Measurements from ENCODE around the gene EDN2.

Gene EDN2

DNA sequence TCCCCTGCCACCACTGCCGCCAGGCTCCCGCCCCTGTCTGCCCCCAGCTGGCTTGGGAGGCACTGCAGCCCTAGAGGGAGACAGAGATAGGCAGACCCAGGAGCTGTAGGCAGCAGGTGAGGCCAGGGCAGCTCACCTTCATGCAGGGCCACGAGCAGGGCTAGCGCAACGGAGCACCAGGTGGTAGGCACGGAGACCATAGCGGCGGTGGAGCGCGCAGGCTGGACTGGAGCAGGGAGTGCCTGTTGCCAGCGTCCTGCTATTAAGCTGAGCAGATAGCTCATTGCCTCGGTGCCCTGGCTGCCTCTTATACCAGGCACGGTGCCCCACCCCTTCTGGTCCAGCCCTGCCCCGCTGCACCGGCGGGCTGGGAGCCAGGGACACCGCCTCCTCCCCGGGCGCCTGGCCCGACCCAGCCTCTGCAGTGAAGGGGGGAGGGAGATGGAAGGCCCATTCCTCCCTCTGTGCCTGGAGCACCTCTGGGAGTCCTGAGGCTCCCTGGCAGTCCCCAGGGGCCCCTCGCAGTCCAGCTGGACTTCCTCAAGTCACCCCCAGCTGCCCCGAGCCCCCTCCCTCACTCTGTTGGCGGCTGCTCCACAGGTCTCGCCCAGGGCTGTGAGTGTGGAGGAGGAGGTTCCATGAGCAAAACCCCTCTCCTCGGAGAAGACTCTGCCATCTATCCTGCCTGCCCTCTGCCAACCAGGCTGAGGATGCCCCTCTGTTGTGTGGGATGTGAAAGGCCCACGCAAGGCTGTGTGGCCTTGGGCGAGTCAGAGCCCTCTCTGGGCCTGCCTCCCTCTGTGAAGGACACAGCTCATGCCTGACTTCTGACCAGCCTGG is at the start of gene EDN2:
TSS of gene EDN2 (minus strand) at position 282 of the 840 bp plus-strand sequence. CDS start at position 200, 82 bp downstream.
- no peak for DNase-seq (ENCODE audit: low spot score)

DNA sequence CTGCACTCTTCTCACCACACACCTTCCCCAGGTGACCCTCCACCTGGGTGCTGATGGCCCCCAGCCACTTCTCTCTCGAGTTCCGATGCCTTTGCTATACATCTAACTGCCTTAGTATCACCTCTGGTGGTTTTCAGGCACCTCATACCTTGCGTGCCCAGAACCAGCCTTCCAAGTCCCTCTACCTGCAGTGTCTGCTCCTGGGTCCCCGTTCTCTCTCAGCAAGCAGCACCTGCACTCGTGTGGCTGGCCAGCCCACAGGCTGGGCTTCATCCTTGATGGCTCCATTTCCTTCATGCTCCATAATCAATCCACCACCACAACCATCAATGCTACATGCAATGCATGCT is 49.2 kb upstream of the EDN2 start:
- no peak for DNase-seq (ENCODE audit: low spot score)

DNA sequence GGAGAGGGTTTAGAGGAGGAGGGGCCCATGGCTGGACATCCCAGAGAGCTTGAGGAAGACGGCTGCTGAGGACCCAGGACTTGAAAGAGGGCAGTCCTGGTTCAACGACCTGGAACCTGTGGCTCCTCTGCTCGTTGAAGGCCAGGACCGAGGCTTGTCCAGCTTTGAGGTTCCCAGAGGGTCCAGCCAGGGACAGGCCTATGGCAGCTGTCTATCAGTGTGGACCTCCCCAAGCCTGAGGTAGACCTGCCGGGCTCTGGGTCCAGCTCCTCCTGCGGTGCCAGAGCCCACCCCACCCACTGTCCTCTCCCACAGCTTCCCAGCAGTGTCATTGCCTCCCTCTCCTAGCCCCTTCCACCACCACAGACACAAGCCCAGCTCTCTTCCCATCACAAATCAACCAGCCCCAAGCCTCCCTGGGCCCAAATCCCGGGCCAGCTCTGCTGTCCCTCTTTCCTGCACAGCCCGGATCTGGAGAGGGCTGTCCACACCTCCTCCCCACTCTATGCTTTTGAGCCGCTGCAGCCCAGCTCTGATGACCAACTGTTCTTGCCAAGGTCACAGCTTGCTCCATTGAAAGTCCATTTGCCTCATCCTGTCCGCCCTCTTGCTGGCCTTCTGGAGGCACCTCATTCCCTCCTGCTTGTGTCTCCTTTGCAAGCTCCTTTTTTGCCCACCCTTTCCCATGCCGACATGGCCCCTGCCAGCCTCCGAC is 48.7 kb upstream of the EDN2 start:
- no peak for DNase-seq (ENCODE audit: low spot score)

DNA sequence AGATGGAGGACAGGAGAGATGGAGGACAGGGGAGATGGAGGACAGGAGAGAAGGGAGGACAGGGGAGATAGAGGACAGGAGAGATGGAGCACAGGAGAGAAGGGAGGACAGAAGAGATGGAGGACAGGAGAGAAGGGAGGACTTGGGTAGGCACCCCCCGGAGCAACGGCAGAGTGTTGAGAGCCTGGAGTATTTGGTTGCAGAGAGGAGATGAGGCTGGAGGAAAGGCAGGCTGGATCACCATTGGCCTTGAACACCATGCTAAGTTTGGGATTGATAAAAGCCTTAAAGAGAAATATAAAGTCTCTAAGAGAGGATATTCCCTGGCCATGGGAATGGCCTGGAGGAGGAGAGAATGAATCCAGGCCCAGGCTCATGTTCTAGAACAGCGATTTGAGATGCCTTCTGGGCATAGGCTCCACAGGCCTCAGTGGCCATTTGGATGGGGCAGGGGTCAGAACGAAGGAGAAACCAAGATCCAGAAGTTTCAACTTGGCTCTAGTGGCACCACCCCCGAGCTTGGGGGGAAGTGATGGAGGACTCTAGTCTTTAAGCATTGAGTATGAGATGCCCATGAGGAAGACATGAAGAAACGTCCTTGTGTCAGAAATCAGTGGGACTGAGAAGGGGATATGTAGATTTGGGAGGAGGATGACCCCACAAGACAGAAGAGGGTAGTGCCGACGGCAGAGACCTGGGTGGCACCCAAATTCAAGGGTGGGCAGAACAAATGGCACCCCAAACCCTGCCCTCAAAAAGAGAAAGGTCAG is 47.9 kb upstream of the EDN2 start:
- DNase-seq (ENCODE audit: low spot score), result no peak

DNA sequence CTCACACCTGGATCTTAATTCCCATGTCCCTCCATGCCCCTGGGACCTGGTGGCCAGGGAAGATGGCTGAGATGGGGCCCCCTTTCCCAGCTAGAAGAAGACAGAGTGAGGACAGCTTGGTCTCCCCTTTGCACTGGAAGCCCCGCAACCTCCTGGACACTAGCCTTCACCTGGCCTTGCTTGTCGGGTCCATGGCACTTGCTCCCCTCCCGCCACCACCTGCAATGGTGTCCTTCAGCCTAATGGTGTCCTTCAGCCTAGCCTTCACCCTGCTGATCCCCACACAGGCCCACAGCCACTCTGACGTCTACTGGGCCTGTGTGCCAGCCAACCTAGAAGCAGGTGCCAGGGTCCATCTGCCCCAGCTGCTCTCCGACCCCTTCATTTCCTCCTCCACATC is 45.9 kb upstream of the EDN2 start:
- no peak for DNase-seq (ENCODE audit: low spot score)

DNA sequence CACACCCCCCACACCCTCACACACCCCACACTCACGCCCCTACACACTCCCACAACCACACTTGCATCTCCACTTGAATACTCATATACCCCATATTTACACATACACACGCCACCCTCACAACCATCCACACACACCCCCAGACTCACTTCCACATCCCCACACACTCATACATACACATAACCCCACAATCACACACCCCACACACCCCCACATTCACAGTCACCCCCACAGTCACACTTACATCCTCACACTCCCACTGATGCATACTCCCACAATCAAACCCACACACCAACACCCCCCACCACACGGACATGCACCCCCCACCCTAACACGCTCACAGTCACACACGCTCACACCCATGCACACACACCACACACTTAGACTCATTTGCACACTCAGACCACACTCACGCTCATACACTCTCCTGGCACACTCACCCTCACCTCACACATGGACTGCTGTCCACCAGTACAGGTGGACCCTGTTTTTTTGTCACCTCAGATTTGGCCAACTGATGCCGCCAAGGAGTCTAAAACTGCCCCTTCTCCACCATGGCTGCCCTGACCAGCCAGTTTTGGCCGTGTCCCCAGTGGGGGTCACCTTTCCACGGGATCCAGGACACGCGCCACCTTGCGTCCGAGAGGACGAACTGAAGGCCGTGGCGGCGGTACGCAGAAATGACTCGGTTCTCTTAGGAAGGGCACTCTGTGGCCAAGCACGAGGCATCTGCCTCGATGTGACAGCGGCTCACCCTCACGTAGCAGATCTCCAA is 45.3 kb upstream of the EDN2 start:
- DNase-seq (ENCODE audit: low spot score), result no peak

DNA sequence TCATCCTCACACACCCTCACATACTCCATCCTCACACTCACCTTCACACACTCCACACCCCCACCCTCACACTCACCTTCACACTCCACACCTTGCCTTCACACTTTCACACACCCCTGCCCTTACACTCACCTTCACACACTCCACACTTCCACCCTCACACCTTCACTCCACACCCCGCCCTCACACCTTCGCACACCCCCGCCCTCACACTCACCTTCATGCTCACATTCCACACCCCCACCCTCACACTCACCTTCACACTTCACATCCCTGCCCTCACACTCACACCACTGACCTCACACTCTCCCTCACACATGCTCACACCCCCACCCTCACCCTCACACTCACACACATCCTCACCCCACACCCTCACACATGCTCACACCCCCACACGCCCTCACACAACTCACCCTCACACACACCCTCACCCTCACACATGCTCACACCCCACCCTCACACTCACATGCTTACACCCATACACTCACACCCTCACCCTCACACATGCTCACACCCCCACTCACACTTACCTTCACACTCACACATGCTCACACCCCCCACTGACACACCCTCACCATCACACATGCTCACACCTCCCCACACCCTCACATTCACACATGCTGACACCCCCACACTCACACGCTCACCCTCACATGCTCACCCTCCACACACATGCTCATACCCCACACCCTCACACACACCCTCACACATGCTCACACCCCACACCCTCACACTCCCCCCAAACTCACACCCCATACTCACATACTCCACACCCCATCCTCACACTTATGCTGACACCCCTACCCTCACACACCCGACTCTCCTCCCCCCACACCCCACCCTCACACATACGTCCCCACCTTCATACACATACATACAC is 44.5 kb upstream of the EDN2 start:
- no peak for DNase-seq (ENCODE audit: low spot score)

DNA sequence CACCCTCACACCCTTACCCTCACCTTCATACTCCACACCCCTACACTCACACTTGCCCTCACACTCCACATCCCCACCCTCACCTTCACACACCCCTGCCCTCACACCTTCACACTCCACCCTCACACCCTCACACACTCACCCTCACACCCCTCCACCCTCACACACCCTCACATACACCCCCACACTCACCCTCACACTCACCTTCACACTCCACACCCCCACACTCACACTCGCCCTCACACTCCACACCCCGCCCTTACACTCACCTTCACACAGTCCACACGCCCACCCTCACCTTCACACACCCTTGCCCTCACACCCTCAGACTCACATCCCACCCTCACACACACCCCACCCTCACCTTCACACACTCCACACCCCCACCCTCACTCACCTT is 43.6 kb upstream of the EDN2 start:
- DNase-seq (ENCODE audit: low spot score), result no peak

DNA sequence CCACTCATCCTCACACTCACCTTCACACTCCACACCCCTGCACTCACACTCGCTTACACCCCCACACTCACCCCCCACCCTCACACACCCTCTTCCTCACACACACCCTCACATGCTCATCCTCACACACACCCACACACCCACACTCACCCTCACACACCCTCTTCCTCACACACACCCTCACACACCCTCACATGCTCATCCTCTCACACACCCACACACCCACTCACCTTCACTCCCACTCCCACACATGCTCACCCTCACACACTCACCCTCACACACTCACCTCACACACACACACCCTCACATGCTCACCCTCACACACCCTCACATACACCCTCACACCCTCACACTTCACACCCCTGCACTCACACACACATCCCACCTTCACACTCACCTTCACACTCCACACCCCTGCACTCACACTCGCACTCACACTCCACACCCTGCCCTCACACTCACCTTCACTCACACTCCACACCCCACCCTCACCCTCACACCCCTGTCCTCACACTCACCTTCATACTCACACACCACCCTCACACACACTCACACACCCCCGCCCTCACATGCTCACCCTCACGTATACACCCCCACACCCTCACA is 42.6 kb upstream of the EDN2 start:
- DNase-seq (ENCODE audit: low spot score), result no peak

DNA sequence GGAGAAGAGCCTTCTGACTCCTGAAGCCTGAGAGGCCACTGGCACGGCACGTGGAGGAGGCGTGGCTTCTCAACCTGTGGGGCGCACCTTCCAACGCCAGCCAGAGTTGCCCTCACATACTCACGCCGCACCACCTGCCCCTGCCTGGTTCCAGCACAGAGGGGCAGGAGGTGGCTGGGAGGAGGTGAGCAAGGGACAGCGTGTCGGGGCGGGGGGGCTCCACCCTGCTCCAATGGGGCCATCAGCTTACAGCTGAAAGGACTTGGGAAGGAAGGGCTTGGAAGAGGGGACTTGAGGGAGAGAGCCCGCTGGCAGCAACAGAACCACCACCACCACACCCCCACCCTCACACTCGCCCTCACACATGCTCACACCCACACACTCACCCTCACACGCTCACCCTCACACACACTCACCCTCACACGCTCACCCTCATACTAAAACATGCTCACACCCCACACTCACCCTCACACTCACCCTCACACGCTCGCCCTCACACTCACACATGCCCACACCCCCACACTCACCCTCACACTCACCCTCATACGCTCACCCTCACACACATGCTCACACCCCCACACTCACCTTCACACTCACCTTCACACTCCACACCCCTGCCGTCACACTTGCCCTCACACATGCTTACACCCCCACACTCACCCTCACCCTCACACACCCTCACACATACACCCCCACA is 41.6 kb upstream of the EDN2 start:
- no peak for DNase-seq (ENCODE audit: low spot score)

DNA sequence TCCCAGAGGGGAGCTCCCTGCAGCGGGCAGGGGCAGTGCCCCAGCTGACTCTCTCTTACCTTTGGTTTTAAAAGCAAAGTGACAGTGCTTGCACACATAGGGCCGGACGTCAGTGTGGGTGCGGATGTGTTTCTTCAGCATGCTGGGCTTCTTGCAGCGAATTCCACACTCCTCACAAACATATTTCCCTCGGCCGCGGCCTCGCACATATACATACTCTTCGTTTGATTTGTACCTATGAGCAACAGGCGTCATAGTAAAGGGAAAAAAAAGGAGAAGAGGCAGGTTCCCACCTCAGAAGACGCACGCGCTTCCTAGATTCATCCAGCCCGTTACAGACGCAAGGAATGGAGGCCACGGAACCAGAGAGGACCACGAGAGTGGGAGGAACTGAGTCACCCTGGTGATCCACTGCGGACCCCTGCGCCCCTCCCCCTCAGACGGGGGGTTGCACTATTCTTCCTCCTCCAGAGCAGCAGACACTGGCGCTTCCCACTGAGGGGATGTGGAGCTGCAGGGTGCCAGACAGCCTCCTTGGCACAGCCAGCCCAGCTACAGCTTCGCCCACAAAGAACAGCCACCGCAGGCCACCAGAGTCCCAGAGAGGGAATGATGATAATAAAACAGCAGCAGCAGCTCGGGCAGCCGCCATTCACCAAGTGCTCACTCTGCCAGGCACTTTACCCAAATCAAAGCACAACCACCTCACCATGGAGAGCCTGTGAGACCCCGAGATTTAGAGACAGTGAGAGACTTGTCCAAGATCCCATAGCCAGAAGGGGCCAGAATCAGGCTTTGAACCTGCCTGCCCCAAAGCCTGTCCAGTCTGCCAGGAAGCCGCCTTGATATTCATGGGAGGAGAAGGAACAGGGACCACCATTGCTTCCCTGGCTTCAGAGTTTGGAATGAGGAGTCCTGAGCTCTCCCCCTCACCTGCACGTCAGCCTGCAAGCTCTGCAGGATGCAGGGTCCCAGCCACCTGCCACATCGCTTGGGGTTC is 40.5 kb upstream of the EDN2 start:
- no peak for DNase-seq (ENCODE audit: low spot score)

DNA sequence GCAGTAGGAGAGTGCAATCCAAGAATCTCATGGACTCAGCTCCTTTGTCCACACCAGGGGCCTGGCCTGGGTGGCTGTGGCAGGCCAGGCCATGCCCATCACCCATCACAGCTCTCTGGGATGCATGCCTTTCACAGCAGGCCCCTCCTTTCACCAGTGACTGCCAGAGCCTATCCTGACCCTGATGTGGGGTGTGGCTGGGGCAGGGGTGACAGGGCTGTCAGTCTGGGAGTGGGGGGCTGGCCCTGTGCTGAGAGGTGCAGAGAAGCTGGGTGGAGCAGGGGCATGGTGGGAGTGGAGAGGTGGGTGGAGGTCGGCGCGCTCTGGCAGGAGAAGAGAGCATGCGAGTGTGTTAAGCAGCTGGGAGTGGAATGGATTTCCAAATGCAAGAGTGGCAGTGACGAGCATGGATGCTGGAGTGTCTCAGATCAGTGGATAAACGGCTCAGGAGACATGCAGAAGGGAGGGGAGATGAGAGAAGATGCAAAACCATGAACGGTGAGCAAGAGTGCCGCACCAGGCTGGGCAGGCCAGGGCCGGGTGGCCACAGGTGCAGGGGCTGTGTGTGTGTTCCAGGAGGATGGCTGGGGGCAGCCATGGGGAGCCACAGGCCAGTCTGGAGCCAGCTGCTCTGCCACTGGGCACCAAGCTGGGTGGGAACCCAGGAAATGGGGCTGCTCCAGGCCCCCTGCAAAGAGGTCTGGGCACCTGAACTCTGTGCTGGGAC is 39.6 kb upstream of the EDN2 start:
- no peak for DNase-seq (ENCODE audit: low spot score)

DNA sequence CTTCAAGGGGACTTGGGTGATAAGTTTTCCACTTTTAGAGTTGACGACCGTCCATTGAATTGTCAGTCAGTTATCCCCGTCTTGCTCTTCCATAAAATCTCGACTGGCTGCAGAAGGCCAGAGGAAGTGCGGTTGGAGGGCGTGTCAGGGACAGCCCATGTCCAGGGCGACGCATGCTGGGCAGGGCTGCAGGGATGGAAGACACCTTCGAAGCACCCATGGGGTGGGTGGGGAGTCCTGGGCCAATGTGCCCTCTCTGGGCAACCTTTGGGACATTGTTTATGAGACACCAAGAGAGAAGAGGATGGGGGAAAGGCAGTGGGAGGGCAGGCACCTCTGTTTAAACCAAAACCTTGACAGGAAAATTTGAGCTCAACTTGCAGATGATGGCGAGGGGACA is 38.6 kb upstream of the EDN2 start:
- DNase-seq (ENCODE audit: low spot score), result no peak

DNA sequence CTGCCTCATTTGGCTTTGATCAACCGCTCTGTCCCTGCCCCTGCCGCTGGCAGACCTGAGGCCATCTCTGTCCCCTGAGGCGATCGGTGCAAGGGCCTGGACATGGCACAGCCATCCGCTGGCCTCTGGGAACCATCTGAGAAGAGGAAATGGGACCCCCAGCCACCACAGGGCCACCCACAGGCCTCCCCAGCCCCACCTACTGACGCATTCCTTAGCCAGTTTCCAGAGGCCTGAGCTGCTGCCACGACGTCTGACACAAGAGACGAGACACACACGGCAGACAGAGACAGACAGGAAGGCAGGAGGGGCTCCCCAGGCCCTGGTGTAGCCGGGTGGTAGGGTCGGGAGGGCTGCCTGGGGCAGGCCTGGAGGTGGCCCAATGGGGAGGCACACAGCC is 37.3 kb upstream of the EDN2 start:
- no peak for DNase-seq (ENCODE audit: low spot score)

DNA sequence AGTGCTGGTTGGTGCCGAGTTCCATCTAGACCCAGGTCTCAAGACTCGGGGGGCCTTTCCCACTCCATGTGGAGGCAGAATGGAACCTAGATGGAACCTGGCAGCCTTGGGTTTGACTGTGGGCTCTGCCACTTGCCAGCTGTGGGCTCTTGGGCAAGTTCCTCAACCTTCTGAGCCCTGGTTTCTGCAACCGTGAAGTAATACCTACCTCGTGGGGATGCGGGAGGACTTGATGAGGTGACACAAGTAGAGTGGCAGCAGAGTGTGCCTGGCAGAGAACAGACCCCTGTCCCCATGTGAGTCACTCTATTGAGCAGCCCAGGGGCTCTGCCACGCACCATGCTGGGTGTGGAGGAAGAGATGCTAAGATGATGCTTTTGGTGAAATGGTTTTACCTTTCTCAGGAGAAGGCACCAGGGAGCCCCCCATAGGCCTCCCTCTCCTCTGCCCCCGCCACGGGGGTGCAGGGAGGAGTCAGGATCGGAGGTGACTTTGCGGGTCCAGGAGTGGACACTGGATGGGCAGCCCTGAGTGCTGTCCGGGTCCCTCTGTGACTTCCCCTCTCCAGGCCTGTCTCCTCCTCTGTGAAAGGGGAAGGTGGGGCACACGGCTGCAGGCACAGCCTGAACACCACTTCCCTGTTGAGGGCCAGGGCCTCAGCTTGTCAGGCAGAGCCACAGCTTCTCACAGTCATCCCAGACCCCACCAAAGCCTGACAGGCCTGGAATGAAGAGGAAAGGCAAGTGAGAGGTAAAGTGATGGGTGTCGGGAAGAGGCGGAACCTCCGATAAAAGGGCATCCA is 36.7 kb upstream of the EDN2 start:
- no peak for DNase-seq (ENCODE audit: low spot score)

DNA sequence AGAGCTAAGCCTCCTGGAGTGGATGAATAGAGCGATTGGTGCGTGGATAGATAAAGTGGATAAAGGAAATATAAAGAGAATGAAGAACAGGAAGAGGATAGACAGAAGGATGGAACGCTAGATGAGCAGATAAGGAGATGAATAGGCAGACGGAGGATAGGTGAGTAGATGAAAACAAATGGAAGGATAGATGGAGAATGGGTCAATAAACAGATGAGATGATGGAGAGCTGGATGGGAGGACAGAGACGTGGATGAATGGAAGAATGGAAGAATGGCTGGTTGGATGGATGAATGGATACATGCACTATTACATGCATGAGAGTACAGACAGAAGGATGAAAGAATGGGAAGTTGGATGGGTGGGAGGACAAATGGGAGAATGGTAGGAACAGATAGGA is 35.2 kb upstream of the EDN2 start:
- DNase-seq (ENCODE audit: low spot score), result no peak

DNA sequence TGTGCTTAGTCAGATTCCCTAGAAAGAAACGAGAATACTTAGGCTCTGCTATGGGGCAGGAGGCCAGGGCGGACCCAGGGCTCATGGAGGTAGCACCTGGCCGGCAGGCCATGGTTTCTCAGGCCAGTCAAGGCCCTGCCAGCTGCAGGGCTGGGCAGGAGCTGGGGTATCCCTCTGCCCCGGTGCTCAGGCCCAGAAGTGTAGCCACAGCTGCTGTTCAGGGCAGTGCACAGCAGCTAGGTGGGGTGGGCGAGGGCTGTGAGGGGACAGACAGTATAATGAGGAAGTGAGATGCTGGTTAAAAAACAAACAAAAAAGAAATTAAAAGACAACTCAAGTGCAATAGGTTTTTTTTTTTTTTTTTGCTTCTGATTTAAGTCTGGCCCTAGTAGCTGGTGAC is 34.0 kb upstream of the EDN2 start:
- DNase-seq (ENCODE audit: low spot score), result no peak
